Measurements from ENCODE around the gene ALG9. TPM values are rescaled to one million over a fixed set of nuclear protein-coding genes. Genes with fewer than 3 reads are reported as not detected.

Gene ALG9
- total RNA-seq, 1 experiment from 2014 or later = 28.8 TPM

DNA sequence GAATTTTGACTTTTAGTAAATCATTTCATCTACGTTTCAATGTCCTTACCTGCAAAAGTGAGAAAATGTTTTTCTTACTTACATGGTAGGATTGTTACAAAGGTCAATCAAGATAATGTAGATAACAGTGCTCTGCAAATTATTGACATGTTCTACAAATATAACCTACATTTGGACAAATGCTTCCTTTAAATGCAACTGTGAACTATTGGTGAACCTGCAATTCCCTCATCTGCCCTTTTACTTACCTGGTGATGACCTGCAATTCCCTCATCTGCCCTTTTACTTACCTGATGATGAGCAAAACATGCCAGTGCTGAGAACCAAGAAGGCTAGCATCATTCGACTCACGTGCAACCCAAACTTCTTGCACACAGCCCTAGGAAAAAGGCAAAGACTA is 11.1 kb downstream of the ALG9 start:
- Mint-ChIP-seq H3K27ac (ENCODE audit: low read depth, unreplicated experiment) (no peak overlapping the region), H3K4me3 (ENCODE audit: unreplicated experiment) (no peak overlapping the region), H3K27me3 (ENCODE audit: insufficient read depth, unreplicated experiment) (no peaks in the 10 kb centered on the region), H3K9me3 (ENCODE audit: unreplicated experiment) (no peaks in the 10 kb centered on the region), H3K4me1 (ENCODE audit: insufficient read depth, unreplicated experiment) (no peaks in the 10 kb centered on the region), H3K36me3 (ENCODE audit: insufficient read depth, unreplicated experiment) (peaks cover 57% of the 10 kb centered on the region)
- TF ChIP-seq, protein P1, sequence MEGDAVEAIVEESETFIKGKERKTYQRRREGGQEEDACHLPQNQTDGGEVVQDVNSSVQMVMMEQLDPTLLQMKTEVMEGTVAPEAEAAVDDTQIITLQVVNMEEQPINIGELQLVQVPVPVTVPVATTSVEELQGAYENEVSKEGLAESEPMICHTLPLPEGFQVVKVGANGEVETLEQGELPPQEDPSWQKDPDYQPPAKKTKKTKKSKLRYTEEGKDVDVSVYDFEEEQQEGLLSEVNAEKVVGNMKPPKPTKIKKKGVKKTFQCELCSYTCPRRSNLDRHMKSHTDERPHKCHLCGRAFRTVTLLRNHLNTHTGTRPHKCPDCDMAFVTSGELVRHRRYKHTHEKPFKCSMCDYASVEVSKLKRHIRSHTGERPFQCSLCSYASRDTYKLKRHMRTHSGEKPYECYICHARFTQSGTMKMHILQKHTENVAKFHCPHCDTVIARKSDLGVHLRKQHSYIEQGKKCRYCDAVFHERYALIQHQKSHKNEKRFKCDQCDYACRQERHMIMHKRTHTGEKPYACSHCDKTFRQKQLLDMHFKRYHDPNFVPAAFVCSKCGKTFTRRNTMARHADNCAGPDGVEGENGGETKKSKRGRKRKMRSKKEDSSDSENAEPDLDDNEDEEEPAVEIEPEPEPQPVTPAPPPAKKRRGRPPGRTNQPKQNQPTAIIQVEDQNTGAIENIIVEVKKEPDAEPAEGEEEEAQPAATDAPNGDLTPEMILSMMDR (IDR thresholded peaks at IDR 0.05; ENCODE audit: unreplicated experiment) = no peak
- BruUV-seq (replicated peaks) = no TSS peak
- intact Hi-C loops (cut with micrococcal nuclease) = no loop called here
- CTCF ChIA-PET = interaction anchor here (0.7 to 1.0 kb wide), 2 partner anchors 19 to 410 kb away, joined by 3 to 5 read pairs; no protein-coding TSS in a partner anchor
- POLR2A ChIA-PET = interaction anchor here (6.1 kb wide), 1 partner anchor 10 kb away, joined by 29 read pairs; the partner anchor contains the start of gene ALG9
- no peak for DNase-seq (ENCODE audit: unreplicated experiment)

DNA sequence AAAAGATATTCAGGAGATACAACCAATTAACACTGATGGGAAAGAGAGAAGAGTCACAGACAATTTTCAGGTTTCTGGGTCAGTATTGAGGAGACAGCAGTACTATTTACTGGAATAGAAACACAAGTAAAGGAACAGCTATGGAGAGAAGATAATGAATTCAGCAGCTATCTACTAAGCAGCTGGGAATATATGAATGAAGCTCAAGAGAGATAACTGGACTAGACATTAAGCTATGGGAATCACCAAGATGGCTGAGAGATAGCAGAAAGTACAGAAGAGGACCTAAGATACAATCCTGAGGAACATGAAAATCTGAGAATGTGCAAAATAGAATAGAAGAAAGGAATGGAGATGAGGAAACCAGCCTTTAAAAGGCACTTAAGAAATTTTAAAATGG is 15.9 kb downstream of the ALG9 start:
- BruUV-seq (replicated peaks) = no TSS peak
- no peak overlapping the region for H3K4me3 Mint-ChIP-seq (ENCODE audit: unreplicated experiment)
- DNase-seq (ENCODE audit: unreplicated experiment) = no peak
- TF ChIP-seq, protein P1 (IDR thresholded peaks at IDR 0.05; ENCODE audit: unreplicated experiment) = no peak
- no peaks in the 10 kb centered on the region for H3K9me3 Mint-ChIP-seq (ENCODE audit: unreplicated experiment)
- CTCF ChIA-PET = no interaction called here
- peaks cover 60% of the 10 kb centered on the region for H3K36me3 Mint-ChIP-seq (ENCODE audit: insufficient read depth, unreplicated experiment)
- no peak overlapping the region for H3K27ac Mint-ChIP-seq (ENCODE audit: low read depth, unreplicated experiment)
- H3K27me3 Mint-ChIP-seq (ENCODE audit: insufficient read depth, unreplicated experiment) = no peaks in the 10 kb centered on the region
- no peaks in the 10 kb centered on the region for H3K4me1 Mint-ChIP-seq (ENCODE audit: insufficient read depth, unreplicated experiment)
- intact Hi-C loops (cut with micrococcal nuclease) = no loop called here
- POLR2A ChIA-PET = no interaction called here

DNA sequence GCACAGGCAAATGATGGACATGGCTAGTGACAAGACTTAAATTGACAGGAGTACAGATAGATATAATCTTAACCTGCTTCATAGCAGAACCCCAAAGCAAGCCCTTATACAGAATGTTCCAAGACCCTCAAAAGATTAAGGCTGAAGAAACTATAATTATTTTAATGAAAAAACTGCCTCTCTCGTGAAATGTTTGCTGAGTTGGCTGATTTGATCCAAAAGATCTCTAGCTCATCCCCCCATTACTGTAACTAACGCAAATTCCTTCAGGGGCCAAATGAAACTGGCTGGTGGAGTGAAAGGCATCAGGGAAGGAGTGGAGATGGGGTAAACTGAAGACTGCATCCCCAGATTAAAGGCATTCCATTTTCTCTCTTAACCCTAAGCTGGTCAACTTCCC is 19.3 kb downstream of the ALG9 start:
- no TSS peak for BruUV-seq (replicated peaks)
- Mint-ChIP-seq H3K27me3 (ENCODE audit: insufficient read depth, unreplicated experiment) (no peaks in the 10 kb centered on the region), H3K27ac (ENCODE audit: low read depth, unreplicated experiment) (no peak overlapping the region), H3K36me3 (ENCODE audit: insufficient read depth, unreplicated experiment) (peaks cover 56% of the 10 kb centered on the region), H3K4me3 (ENCODE audit: unreplicated experiment) (no peak overlapping the region), H3K4me1 (ENCODE audit: insufficient read depth, unreplicated experiment) (no peaks in the 10 kb centered on the region), H3K9me3 (ENCODE audit: unreplicated experiment) (no peaks in the 10 kb centered on the region)
- TF ChIP-seq, protein P1 (IDR thresholded peaks at IDR 0.05; ENCODE audit: unreplicated experiment) = no peak
- no peak for DNase-seq (ENCODE audit: unreplicated experiment)
- ChIA-PET CTCF (interaction anchor here (0.7 to 2.0 kb wide), 6 partner anchors 10 to 92 kb away, joined by 3 to 6 read pairs (median 3); no protein-coding TSS in a partner anchor), POLR2A (interaction anchor here (0.8 to 1.0 kb wide), 2 partner anchors 14 to 19 kb away, joined by 5 to 7 read pairs; partner anchors contain the start of gene ALG9)
- intact Hi-C loops (cut with micrococcal nuclease) = no loop called here

DNA sequence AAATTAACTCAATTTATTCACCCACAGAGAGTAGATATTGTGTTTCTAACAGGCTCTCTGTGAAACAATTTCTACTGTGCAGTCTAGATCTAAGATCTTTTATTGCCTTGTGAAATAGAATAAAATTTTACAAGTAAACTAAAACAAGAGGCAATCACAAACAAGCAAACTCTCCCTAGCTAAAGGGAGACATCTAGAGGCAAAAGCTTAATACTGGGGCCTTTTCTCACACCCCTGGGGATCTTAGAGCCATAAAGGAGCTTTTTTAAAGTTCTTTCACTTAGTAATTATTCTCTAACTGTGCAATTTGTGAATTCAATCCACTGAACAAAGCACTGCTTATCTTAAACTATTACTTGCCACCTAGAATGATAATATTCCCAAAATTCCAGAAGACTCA is 19.7 kb downstream of the ALG9 start:
- intact Hi-C loops (cut with micrococcal nuclease) = no loop called here
- Mint-ChIP-seq H3K36me3 (ENCODE audit: insufficient read depth, unreplicated experiment) (peaks cover 61% of the 10 kb centered on the region), H3K27me3 (ENCODE audit: insufficient read depth, unreplicated experiment) (no peaks in the 10 kb centered on the region), H3K4me1 (ENCODE audit: insufficient read depth, unreplicated experiment) (no peaks in the 10 kb centered on the region), H3K27ac (ENCODE audit: low read depth, unreplicated experiment) (no peak overlapping the region), H3K4me3 (ENCODE audit: unreplicated experiment) (no peak overlapping the region), H3K9me3 (ENCODE audit: unreplicated experiment) (no peaks in the 10 kb centered on the region)
- ChIA-PET CTCF (interaction anchor here (0.5 to 2.0 kb wide), 10 partner anchors 10 to 352 kb away, joined by 3 to 6 read pairs (median 3); no protein-coding TSS in a partner anchor), POLR2A (interaction anchor here (0.8 to 1.2 kb wide), 3 partner anchors 15 to 85 kb away, joined by 3 to 7 read pairs (median 5); partner anchors contain the start of genes ALG9 and PPP2R1B)
- BruUV-seq (replicated peaks) = no TSS peak
- TF ChIP-seq, protein P1 (IDR thresholded peaks at IDR 0.05; ENCODE audit: unreplicated experiment) = no peak
- DNase-seq (ENCODE audit: unreplicated experiment) = peak; percentile 53
